SK-N-SH treated with all-trans-retinoic acid at 6 μM for 48 hours (cell line): Measurements from ENCODE around the gene ZNF202.

Experiments
- ATAC-seq: fragments of 200-7000 bp; cut with Tn5 transposase; 3 replicates; pipeline ENCODE4 v1.9.1; 2020; ENCODE audit warnings: mild to moderate bottlenecking, moderate library complexity
- ARNTL ChIP-seq: fragments of 450-650 bp; formaldehyde crosslinking; IDR thresholded peaks from 2 replicates; pipeline ENCODE4 v1.5.0; 2020; ENCODE audit warnings: low read depth, mild to moderate bottlenecking, moderate library complexity, borderline replicate concordance
- BACH2 ChIP-seq: fragments of 250-450 bp; sonication (Bioruptor Pico); IDR thresholded peaks from 2 replicates; pipeline ENCODE4 v1.9.0; 2021; ENCODE audit warnings: mild to moderate bottlenecking, borderline replicate concordance
- CSDC2 ChIP-seq: fragments of 250-450 bp; sonication (Bioruptor Pico); IDR thresholded peaks from 2 replicates; pipeline ENCODE4 v1.5.0; 2020; ENCODE audit warnings: mild to moderate bottlenecking, moderate library complexity
- CSRNP3 ChIP-seq: fragments of 250-450 bp; sonication (Bioruptor Pico); IDR thresholded peaks from 2 replicates; pipeline ENCODE4 v1.5.1; 2021; ENCODE audit warnings: mild to moderate bottlenecking, moderate library complexity
- ESRRG ChIP-seq: fragments of 250-450 bp; sonication (Bioruptor Pico); IDR thresholded peaks from 2 replicates; pipeline ENCODE4 v1.6.1; 2021; ENCODE audit warnings: mild to moderate bottlenecking
- GLIS3 ChIP-seq: fragments of 250-450 bp; sonication (Bioruptor Pico); IDR thresholded peaks from 2 replicates; pipeline ENCODE4 v1.5.0; 2020; ENCODE audit warnings: mild to moderate bottlenecking, moderate library complexity
- ISL1 ChIP-seq: fragments of 250-450 bp; sonication (Bioruptor Pico); IDR thresholded peaks from 2 replicates; pipeline ENCODE4 v2.1.2; 2022; ENCODE audit warnings: mild to moderate bottlenecking, moderate library complexity
- PATZ1 ChIP-seq: fragments of 250-450 bp; sonication (Bioruptor Pico); IDR thresholded peaks from 2 replicates; pipeline ENCODE4 v1.8.0; 2020; ENCODE audit warnings: mild to moderate bottlenecking, moderate library complexity, borderline replicate concordance
- POU6F1 ChIP-seq: fragments of 250-450 bp; sonication (Bioruptor Pico); IDR thresholded peaks from 2 replicates; pipeline ENCODE4 v1.8.0; 2021; ENCODE audit warnings: low read depth, mild to moderate bottlenecking, moderate library complexity, borderline replicate concordance
- PPARA ChIP-seq: fragments of 250-450 bp; sonication (Bioruptor Pico); IDR thresholded peaks from 2 replicates; pipeline ENCODE4 v1.5.0; 2020; ENCODE audit warnings: mild to moderate bottlenecking, borderline replicate concordance
- SNAI2 ChIP-seq: fragments of 250-450 bp; sonication (Bioruptor Pico); IDR thresholded peaks from 2 replicates; pipeline ENCODE4 v1.5.0; 2020; ENCODE audit warnings: mild to moderate bottlenecking, moderate library complexity
- TCF4 ChIP-seq: fragments of 250-450 bp; sonication (Bioruptor Pico); IDR thresholded peaks from 2 replicates; pipeline ENCODE4 v1.8.0; 2021; ENCODE audit warnings: mild to moderate bottlenecking, moderate library complexity, borderline replicate concordance
- TSHZ2 ChIP-seq: fragments of 250-450 bp; sonication (Bioruptor Pico); IDR thresholded peaks from 2 replicates; pipeline ENCODE4 v1.5.0; 2020; ENCODE audit warnings: mild to moderate bottlenecking, moderate library complexity
- ZC3H10 ChIP-seq: fragments of 250-450 bp; sonication (Bioruptor Pico); IDR thresholded peaks from 2 replicates; pipeline ENCODE4 v1.5.1; 2021; ENCODE audit warnings: mild to moderate bottlenecking, moderate library complexity
- ZFP3 ChIP-seq: fragments of 250-450 bp; sonication (Bioruptor Pico); IDR thresholded peaks from 2 replicates; pipeline ENCODE4 v1.5.0; 2020; ENCODE audit warnings: mild to moderate bottlenecking, moderate library complexity
- ZNF565 ChIP-seq: fragments of 450-650 bp; formaldehyde crosslinking; conservative IDR thresholded peaks from 2 replicates; pipeline ENCODE4 v1.5.0; 2020; ENCODE audit warnings: low read depth, mild to moderate bottlenecking, moderate library complexity
- ZNF70 ChIP-seq: fragments of 450-650 bp; formaldehyde crosslinking; IDR thresholded peaks from 2 replicates; pipeline ENCODE4 v1.5.0; 2020; ENCODE audit warnings: mild to moderate bottlenecking, moderate library complexity
- ZNF8 ChIP-seq: fragments of 450-650 bp; formaldehyde crosslinking; IDR thresholded peaks from 2 replicates; pipeline ENCODE4 v1.5.0; 2020; ENCODE audit warnings: mild to moderate bottlenecking, moderate library complexity

Gene ZNF202

GRCh38 chr11:123778511-123778910 lies 37.1 kb upstream of the ZNF202 start:
- TF ChIP-seq ZNF8 (CRISPR knock-in tag) (no peak), ZNF565 (no peak), TSHZ2 (CRISPR knock-in tag) (no peak), ARNTL (CRISPR knock-in tag) (no peak), TCF4 (CRISPR knock-in tag) (no peak), POU6F1 (CRISPR knock-in tag) (no peak), SNAI2 (CRISPR knock-in tag) (no peak), BACH2 (CRISPR knock-in tag) (no peak), ZNF70 (CRISPR knock-in tag) (no peak), ISL1 (CRISPR knock-in tag) (no peak), GLIS3 (CRISPR knock-in tag) (no peak), CSDC2 (no peak)
- ATAC-seq: no peak

- ATAC-seq: no peak
- no peak for TF ChIP-seq CSRNP3 (CRISPR knock-in tag)
- no peak for TF ChIP-seq POU6F1 (CRISPR knock-in tag)
- no peak for TF ChIP-seq PATZ1 (CRISPR knock-in tag)
- no peak for TF ChIP-seq ARNTL (CRISPR knock-in tag)
- no peak for TF ChIP-seq ZC3H10
- TF ChIP-seq ZNF565: no peak
- TF ChIP-seq PPARA (CRISPR knock-in tag): no peak
Observed at GRCh38 chr11:123775715-123776549, 34.5 kb upstream of the ZNF202 start.

- TF ChIP-seq ARNTL (CRISPR knock-in tag) (no peak), PPARA (CRISPR knock-in tag) (no peak), TSHZ2 (CRISPR knock-in tag) (no peak), ZFP3 (CRISPR knock-in tag) (no peak), BACH2 (CRISPR knock-in tag) (no peak), ISL1 (CRISPR knock-in tag) (no peak), ZNF70 (CRISPR knock-in tag) (no peak), SNAI2 (CRISPR knock-in tag) (no peak), ESRRG (no peak), TCF4 (CRISPR knock-in tag) (no peak)
- no peak for ATAC-seq
Observed at GRCh38 chr11:123775289-123775688, 33.8 kb upstream of the ZNF202 start.
